GM18870 (cell line): ENCODE measurements around the gene CLCN1.

ENCODE experiments used
- ATAC-seq: cut with Tn5 transposase; IDR thresholded peaks from one replicate; pipeline ENCODE4 v1.9.1; 2021; ENCODE audit warnings: moderate library complexity; ENCODE audit not compliant: unreplicated experiment

CLCN1 gene

GRCh38 chr7:143292876-143293275 is 23.0 kb upstream of the CLCN1 start:
- ATAC-seq, result no peak

GRCh38 chr7:143295870-143296269 is 20.0 kb upstream of the CLCN1 start:
- ATAC-seq, result no peak

GRCh38 chr7:143296686-143297085 is 19.2 kb upstream of the CLCN1 start:
- no peak for ATAC-seq

- ATAC-seq, result no peak
These were observed 16.6 kb upstream of the CLCN1 start for GRCh38 chr7:143299346-143299745.

- ATAC-seq, result no peak
These were observed 16.1 kb upstream of the CLCN1 start for GRCh38 chr7:143299840-143300239.

- no peak for ATAC-seq
These were observed 14.7 kb upstream of the CLCN1 start for GRCh38 chr7:143300959-143301935.

GRCh38 chr7:143303733-143304132 is 12.2 kb upstream of the CLCN1 start:
- no peak for ATAC-seq

- ATAC-seq, result no peak
These were observed 11.0 kb upstream of the CLCN1 start for GRCh38 chr7:143304938-143305337.

- no peak for ATAC-seq
These were observed 10.4 kb upstream of the CLCN1 start for GRCh38 chr7:143305423-143306070.

- no peak for ATAC-seq
These were observed 7.3 kb upstream of the CLCN1 start for GRCh38 chr7:143308632-143309031.

GRCh38 chr7:143314127-143314526 is 1.8 kb upstream of the CLCN1 start:
- ATAC-seq, result no peak

GRCh38 chr7:143316492-143316891 is 581 bp downstream of the CLCN1 start:
- ATAC-seq, result no peak

GRCh38 chr7:143318661-143319060 is 2.8 kb downstream of the CLCN1 start:
- no peak for ATAC-seq

- no peak for ATAC-seq
These were observed 4.7 kb downstream of the CLCN1 start for GRCh38 chr7:143320620-143321019.

GRCh38 chr7:143321242-143321641 is 5.3 kb downstream of the CLCN1 start:
- ATAC-seq, result no peak

GRCh38 chr7:143321734-143322133 is 5.8 kb downstream of the CLCN1 start:
- no peak for ATAC-seq

- no peak for ATAC-seq
These were observed 7.1 kb downstream of the CLCN1 start for GRCh38 chr7:143322760-143323633.

GRCh38 chr7:143323653-143324052 is 7.7 kb downstream of the CLCN1 start:
- ATAC-seq, result no peak

- ATAC-seq, result no peak
These were observed 9.3 kb downstream of the CLCN1 start for GRCh38 chr7:143325240-143325639.

- peak; percentile 63 for ATAC-seq
These were observed 12.0 kb downstream of the CLCN1 start for GRCh38 chr7:143327903-143328302.

- no peak for ATAC-seq
These were observed 13.7 kb downstream of the CLCN1 start for GRCh38 chr7:143329471-143330170.
